ENCODE measurements around the gene HSD3B7.

HSD3B7 gene

DNA sequence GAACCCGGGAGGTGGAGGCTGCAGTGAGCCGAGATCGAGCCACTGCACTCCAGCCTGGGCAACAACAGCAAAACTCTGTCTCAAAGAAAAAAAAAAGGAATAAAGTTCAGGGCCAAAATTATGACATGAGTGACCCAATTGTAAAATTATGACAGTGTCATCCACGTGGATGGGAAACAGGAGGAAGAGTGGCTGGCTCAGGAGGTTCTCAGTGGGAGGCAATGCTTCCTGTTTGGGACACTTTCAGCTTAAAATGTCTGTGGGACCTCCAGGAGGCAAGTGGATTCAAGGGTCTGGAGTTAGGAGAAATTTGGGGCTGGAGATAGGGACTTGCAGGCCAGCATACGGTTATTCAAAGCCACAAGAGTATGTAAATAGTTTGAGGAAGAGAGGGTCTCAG, 40.3 kb downstream of the HSD3B7 start:
- Histone ChIP-seq H3K27ac (ENCODE audit: extremely low read depth, low read depth, low read length) (no peak overlapping the region), H3K4me1 (ENCODE audit: control insufficient read depth, insufficient read depth, low read length) (no peaks in the 10 kb centered on the region), H3K9me3 (ENCODE audit: control insufficient read depth, insufficient read depth, low read depth, low read length) (no peaks in the 10 kb centered on the region), H3K4me3 (ENCODE audit: low read depth, low read length) (no peak overlapping the region), H3K36me3 (ENCODE audit: control insufficient read depth in 2 of 2, insufficient read depth in 1 of 2, low read length in 2 of 2) (no peaks in the 10 kb centered on the region)
- ChIA-PET POLR2A (no interaction called here), CTCF (interaction anchor here (0.7 to 1.1 kb wide), 2 partner anchors 9 to 843 kb away, joined by 3 to 5 read pairs; no protein-coding TSS in a partner anchor)
- TF ChIP-seq, protein P1, sequence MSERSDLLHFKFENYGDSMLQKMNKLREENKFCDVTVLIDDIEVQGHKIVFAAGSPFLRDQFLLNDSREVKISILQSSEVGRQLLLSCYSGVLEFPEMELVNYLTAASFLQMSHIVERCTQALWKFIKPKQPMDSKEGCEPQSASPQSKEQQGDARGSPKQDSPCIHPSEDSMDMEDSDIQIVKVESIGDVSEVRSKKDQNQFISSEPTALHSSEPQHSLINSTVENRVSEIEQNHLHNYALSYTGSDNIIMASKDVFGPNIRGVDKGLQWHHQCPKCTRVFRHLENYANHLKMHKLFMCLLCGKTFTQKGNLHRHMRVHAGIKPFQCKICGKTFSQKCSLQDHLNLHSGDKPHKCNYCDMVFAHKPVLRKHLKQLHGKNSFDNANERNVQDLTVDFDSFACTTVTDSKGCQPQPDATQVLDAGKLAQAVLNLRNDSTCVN (tag by site-specific recombination; optimal IDR thresholded peaks at IDR 0.05): no peak
- TF ChIP-seq ZNF121 (tag by site-specific recombination; IDR thresholded peaks at IDR 0.05): no peak
- no peak for TF ChIP-seq ZNF423 (tag by site-specific recombination; IDR thresholded peaks at IDR 0.05)
- TF ChIP-seq, protein P2, sequence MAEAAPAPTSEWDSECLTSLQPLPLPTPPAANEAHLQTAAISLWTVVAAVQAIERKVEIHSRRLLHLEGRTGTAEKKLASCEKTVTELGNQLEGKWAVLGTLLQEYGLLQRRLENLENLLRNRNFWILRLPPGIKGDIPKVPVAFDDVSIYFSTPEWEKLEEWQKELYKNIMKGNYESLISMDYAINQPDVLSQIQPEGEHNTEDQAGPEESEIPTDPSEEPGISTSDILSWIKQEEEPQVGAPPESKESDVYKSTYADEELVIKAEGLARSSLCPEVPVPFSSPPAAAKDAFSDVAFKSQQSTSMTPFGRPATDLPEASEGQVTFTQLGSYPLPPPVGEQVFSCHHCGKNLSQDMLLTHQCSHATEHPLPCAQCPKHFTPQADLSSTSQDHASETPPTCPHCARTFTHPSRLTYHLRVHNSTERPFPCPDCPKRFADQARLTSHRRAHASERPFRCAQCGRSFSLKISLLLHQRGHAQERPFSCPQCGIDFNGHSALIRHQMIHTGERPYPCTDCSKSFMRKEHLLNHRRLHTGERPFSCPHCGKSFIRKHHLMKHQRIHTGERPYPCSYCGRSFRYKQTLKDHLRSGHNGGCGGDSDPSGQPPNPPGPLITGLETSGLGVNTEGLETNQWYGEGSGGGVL (tag by site-specific recombination; IDR thresholded peaks at IDR 0.05): no peak
- no peak for TF ChIP-seq ZNF596 (tag by site-specific recombination; IDR thresholded peaks at IDR 0.05)
- TF ChIP-seq, protein P3, sequence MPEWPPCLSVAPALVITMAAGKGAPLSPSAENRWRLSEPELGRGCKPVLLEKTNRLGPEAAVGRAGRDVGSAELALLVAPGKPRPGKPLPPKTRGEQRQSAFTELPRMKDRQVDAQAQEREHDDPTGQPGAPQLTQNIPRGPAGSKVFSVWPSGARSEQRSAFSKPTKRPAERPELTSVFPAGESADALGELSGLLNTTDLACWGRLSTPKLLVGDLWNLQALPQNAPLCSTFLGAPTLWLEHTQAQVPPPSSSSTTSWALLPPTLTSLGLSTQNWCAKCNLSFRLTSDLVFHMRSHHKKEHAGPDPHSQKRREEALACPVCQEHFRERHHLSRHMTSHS (tag by site-specific recombination; IDR thresholded peaks at IDR 0.05): no peak
- TF ChIP-seq ZEB2 (tag by site-specific recombination; IDR thresholded peaks at IDR 0.05): no peak
- no peak for TF ChIP-seq ZNF544 (tag by site-specific recombination; IDR thresholded peaks at IDR 0.05)
- no peak for TF ChIP-seq ZNF585B (tag by site-specific recombination; IDR thresholded peaks at IDR 0.05)
- no peak for TF ChIP-seq GFI1B (tag by site-specific recombination; IDR thresholded peaks at IDR 0.05)
- no peak for TF ChIP-seq ZNF629 (tag by site-specific recombination; IDR thresholded peaks at IDR 0.05)
- TF ChIP-seq, protein P4, sequence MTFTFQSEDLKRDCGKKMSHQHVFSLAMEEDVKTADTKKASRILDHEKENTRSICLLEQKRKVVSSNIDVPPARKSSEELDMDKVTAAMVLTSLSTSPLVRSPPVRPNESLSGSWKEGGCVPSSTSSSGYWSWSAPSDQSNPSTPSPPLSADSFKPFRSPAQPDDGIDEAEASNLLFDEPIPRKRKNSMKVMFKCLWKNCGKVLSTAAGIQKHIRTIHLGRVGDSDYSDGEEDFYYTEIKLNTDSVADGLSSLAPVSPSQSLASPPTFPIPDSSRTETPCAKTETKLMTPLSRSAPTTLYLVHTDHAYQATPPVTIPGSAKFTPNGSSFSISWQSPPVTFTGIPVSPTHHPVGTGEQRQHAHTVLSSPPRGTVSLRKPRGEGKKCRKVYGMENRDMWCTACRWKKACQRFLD (tag by site-specific recombination; IDR thresholded peaks at IDR 0.05): no peak

DNA sequence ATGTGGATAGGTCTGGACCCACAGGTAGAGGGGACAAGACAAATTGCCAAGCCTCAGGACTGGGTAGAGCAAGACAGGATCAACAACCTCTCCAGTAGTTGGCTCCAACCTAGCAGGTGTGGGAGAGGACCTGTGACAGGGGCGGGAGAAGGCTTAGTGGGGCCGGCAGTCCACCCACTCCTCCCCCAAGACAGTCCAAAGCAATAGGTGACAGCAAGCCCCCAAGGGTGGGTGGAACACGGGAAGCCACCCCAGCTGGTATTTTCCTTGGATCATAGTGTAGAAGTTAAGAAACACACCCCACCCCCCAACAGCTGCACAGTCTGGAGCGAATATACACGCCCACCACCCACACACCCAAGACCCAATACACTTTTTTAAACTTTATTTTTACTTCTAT, 44.3 kb downstream of the HSD3B7 start:
- Histone ChIP-seq H3K9me3 (ENCODE audit: control insufficient read depth, insufficient read depth, low read depth, low read length) (no peaks in the 10 kb centered on the region), H3K36me3 (ENCODE audit: control insufficient read depth in 2 of 2, insufficient read depth in 1 of 2, low read length in 2 of 2) (no peaks in the 10 kb centered on the region), H3K27ac (ENCODE audit: extremely low read depth, low read depth, low read length) (no peak overlapping the region), H3K4me3 (ENCODE audit: low read depth, low read length) (no peak overlapping the region), H3K4me1 (ENCODE audit: control insufficient read depth, insufficient read depth, low read length) (no peaks in the 10 kb centered on the region)
- POLR2A ChIA-PET: interaction anchor here (0.7 kb wide), 1 partner anchor 126 kb away, joined by 3 read pairs; no protein-coding TSS in a partner anchor
- CTCF ChIA-PET: no interaction called here
- TF ChIP-seq EGR2 (tag by site-specific recombination; IDR thresholded peaks at IDR 0.05; ENCODE audit: low read depth): peak; percentile 95
- TF ChIP-seq, protein P5, sequence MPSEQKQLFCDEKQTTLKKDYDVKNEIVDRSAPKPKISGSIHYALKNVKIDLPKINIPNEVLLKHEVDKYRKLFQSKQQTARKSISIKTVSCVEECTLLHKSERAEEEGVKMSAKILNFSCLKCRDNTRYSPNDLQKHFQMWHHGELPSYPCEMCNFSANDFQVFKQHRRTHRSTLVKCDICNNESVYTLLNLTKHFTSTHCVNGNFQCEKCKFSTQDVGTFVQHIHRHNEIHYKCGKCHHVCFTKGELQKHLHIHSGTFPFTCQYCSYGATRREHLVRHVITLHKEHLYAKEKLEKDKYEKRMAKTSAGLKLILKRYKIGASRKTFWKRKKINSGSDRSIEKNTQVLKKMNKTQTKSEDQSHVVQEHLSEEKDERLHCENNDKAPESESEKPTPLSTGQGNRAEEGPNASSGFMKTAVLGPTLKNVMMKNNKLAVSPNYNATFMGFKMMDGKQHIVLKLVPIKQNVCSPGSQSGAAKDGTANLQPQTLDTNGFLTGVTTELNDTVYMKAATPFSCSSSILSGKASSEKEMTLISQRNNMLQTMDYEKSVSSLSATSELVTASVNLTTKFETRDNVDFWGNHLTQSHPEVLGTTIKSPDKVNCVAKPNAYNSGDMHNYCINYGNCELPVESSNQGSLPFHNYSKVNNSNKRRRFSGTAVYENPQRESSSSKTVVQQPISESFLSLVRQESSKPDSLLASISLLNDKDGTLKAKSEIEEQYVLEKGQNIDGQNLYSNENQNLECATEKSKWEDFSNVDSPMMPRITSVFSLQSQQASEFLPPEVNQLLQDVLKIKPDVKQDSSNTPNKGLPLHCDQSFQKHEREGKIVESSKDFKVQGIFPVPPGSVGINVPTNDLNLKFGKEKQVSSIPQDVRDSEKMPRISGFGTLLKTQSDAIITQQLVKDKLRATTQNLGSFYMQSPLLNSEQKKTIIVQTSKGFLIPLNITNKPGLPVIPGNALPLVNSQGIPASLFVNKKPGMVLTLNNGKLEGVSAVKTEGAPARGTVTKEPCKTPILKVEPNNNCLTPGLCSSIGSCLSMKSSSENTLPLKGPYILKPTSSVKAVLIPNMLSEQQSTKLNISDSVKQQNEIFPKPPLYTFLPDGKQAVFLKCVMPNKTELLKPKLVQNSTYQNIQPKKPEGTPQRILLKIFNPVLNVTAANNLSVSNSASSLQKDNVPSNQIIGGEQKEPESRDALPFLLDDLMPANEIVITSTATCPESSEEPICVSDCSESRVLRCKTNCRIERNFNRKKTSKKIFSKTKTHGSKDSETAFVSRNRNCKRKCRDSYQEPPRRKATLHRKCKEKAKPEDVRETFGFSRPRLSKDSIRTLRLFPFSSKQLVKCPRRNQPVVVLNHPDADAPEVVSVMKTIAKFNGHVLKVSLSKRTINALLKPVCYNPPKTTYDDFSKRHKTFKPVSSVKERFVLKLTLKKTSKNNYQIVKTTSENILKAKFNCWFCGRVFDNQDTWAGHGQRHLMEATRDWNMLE (tag by site-specific recombination; conservative IDR thresholded peaks at IDR 0.05; ENCODE audit: low read depth): no peak
- no peak for TF ChIP-seq ZEB2 (tag by site-specific recombination; IDR thresholded peaks at IDR 0.05)
- TF ChIP-seq ZBTB48 (tag by site-specific recombination; IDR thresholded peaks at IDR 0.05): no peak
- no peak for TF ChIP-seq ZNF391 (tag by site-specific recombination; IDR thresholded peaks at IDR 0.05; ENCODE audit: borderline replicate concordance, low read depth)
- TF ChIP-seq KLF9 (tag by site-specific recombination; IDR thresholded peaks at IDR 0.05; ENCODE audit: low read depth): no peak
- TF ChIP-seq, protein P6, sequence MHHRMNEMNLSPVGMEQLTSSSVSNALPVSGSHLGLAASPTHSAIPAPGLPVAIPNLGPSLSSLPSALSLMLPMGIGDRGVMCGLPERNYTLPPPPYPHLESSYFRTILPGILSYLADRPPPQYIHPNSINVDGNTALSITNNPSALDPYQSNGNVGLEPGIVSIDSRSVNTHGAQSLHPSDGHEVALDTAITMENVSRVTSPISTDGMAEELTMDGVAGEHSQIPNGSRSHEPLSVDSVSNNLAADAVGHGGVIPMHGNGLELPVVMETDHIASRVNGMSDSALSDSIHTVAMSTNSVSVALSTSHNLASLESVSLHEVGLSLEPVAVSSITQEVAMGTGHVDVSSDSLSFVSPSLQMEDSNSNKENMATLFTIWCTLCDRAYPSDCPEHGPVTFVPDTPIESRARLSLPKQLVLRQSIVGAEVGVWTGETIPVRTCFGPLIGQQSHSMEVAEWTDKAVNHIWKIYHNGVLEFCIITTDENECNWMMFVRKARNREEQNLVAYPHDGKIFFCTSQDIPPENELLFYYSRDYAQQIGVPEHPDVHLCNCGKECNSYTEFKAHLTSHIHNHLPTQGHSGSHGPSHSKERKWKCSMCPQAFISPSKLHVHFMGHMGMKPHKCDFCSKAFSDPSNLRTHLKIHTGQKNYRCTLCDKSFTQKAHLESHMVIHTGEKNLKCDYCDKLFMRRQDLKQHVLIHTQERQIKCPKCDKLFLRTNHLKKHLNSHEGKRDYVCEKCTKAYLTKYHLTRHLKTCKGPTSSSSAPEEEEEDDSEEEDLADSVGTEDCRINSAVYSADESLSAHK (tag by site-specific recombination; IDR thresholded peaks at IDR 0.05): no peak
- TF ChIP-seq KLF7 (tag by site-specific recombination; IDR thresholded peaks at IDR 0.05; ENCODE audit: borderline replicate concordance): no peak
- TF ChIP-seq, protein P7, sequence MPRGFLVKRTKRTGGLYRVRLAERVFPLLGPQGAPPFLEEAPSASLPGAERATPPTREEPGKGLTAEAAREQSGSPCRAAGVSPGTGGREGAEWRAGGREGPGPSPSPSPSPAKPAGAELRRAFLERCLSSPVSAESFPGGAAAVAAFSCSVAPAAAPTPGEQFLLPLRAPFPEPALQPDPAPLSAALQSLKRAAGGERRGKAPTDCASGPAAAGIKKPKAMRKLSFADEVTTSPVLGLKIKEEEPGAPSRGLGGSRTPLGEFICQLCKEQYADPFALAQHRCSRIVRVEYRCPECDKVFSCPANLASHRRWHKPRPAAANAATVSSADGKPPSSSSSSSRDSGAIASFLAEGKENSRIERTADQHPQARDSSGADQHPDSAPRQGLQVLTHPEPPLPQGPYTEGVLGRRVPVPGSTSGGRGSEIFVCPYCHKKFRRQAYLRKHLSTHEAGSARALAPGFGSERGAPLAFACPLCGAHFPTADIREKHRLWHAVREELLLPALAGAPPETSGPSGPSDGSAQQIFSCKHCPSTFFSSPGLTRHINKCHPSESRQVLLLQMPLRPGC (tag by site-specific recombination; IDR thresholded peaks at IDR 0.05): no peak
- TF ChIP-seq ZFHX2 (tag by site-specific recombination; conservative IDR thresholded peaks at IDR 0.05): peak; percentile 89
